ENCODE measurements around the gene TMC6. TPM values are rescaled to one million over a fixed set of nuclear protein-coding genes. Genes with fewer than 3 reads are reported as not detected.
A peak's percentile ranks its signal among the peaks of the same experiment; 100 is the strongest.

The TMC6 gene
- total and polyA plus RNA-seq, 2 of the 4 experiments (the other 2 are of a cell fraction), result 0.19 TPM; not detected in 1

GRCh38 chr17:78133971-78134898 is 5.7 kb upstream of the TMC6 start:
- in situ Hi-C loops (cut with MboI; ENCODE audit: low sequenced_read_pairs), result no loop called here
- POLR2A ChIA-PET (ENCODE audit: unreplicated experiment), result no interaction called here
- no peak overlapping the region for H3K9ac ChIP-seq (ENCODE audit: low read depth, low read length)
- no peak overlapping the region for H3K56ac ChIP-seq (ENCODE audit: extremely low read depth, insufficient read depth, low read length)
- H4K20me1 ChIP-seq (ENCODE audit: insufficient read depth, low read length), result no peaks in the 10 kb centered on the region; the same call in 1 of the 2 replicates
- no peak overlapping the region for H3K14ac ChIP-seq (replicated peaks; ENCODE audit: low read depth, low read length)
- H2AK9ac ChIP-seq (replicated peaks; ENCODE audit: low read depth, low read length, poor library complexity), result peak overlapping the region; percentile 70
- H2BK5ac ChIP-seq (ENCODE audit: low read depth, low read length, poor library complexity, severe bottlenecking), result no peak overlapping the region
- no peak overlapping the region for H2BK20ac ChIP-seq (ENCODE audit: low read depth, low read length)
- intact Hi-C loops (cut with micrococcal nuclease), result loop anchor here (1.0 kb wide), 1 partner anchor 53 kb away; the partner anchor contains the start of genes AFMID and TK1
- H2AFZ ChIP-seq (replicated peaks; ENCODE audit: low read length, poor library complexity), result no peak overlapping the region
- no peaks in the 10 kb centered on the region for H3K79me1 ChIP-seq (ENCODE audit: low read depth in 1 of 2, low read length in 2 of 2)
- no peak overlapping the region for H3K4ac ChIP-seq (ENCODE audit: low read depth, low read length)
- peaks cover 61% of the 10 kb centered on the region for H3K27me3 ChIP-seq (ENCODE audit: control insufficient read depth, insufficient read depth, low read length)
- H3K4me2 ChIP-seq (ENCODE audit: low read depth, low read length), result no peak overlapping the region
- H4K91ac ChIP-seq (ENCODE audit: insufficient read depth, low read depth, low read length), result no peak overlapping the region
- H3K4me3 ChIP-seq (ENCODE audit: insufficient read depth, low read depth, low read length), result no peak overlapping the region
- no peak overlapping the region for H3K23ac ChIP-seq (ENCODE audit: low read depth, low read length)
- H4K8ac ChIP-seq (ENCODE audit: low read depth in 2 of 2, low read length in 2 of 2), result no peak overlapping the region
- no peak for ATAC-seq (ENCODE audit: low read depth)
- CTCF ChIA-PET, result no interaction called here
- no TSS peak for BruUV-seq (replicated peaks)
- no peak overlapping the region for H2AK5ac ChIP-seq (ENCODE audit: low read depth, low read length)
- H4K5ac ChIP-seq (ENCODE audit: low read depth, low read length), result no peak overlapping the region
- H3K4me1 ChIP-seq (ENCODE audit: control insufficient read depth, insufficient read depth, low read length), result no peaks in the 10 kb centered on the region
- DNase-seq, result peak; percentile 12
- H2BK15ac ChIP-seq (ENCODE audit: low read depth, low read length), result no peak overlapping the region
- H3K9me3 ChIP-seq (ENCODE audit: control insufficient read depth, insufficient read depth, low read length), result no peaks in the 10 kb centered on the region
- no peak overlapping the region for H2BK120ac ChIP-seq (ENCODE audit: low read depth, low read length)
- no peak overlapping the region for H3K27ac ChIP-seq (ENCODE audit: insufficient read depth, low read length)
- H3K18ac ChIP-seq (ENCODE audit: low read depth, low read length), result no peak overlapping the region
- TF ChIP-seq SMC3 (IDR thresholded peaks at IDR 0.05; ENCODE audit: low read depth, low read length) (peak; percentile 22), RAD21 (IDR thresholded peaks at IDR 0.05; ENCODE audit: low read length) (peak; percentile 13; the same call in 1 of the 2 replicates)
- TF ChIP-seq, protein P1, sequence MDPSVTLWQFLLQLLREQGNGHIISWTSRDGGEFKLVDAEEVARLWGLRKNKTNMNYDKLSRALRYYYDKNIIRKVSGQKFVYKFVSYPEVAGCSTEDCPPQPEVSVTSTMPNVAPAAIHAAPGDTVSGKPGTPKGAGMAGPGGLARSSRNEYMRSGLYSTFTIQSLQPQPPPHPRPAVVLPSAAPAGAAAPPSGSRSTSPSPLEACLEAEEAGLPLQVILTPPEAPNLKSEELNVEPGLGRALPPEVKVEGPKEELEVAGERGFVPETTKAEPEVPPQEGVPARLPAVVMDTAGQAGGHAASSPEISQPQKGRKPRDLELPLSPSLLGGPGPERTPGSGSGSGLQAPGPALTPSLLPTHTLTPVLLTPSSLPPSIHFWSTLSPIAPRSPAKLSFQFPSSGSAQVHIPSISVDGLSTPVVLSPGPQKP (IDR thresholded peaks at IDR 0.05; ENCODE audit: borderline replicate concordance, low read depth, low read length), result no peak
- TF ChIP-seq, protein P2, sequence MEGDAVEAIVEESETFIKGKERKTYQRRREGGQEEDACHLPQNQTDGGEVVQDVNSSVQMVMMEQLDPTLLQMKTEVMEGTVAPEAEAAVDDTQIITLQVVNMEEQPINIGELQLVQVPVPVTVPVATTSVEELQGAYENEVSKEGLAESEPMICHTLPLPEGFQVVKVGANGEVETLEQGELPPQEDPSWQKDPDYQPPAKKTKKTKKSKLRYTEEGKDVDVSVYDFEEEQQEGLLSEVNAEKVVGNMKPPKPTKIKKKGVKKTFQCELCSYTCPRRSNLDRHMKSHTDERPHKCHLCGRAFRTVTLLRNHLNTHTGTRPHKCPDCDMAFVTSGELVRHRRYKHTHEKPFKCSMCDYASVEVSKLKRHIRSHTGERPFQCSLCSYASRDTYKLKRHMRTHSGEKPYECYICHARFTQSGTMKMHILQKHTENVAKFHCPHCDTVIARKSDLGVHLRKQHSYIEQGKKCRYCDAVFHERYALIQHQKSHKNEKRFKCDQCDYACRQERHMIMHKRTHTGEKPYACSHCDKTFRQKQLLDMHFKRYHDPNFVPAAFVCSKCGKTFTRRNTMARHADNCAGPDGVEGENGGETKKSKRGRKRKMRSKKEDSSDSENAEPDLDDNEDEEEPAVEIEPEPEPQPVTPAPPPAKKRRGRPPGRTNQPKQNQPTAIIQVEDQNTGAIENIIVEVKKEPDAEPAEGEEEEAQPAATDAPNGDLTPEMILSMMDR (conservative IDR thresholded peaks at IDR 0.05; ENCODE audit: low read depth, low read length), result peak; percentile 37
- no peaks in the 10 kb centered on the region for H3K9me1 ChIP-seq (ENCODE audit: insufficient read depth, low read length)
- H3K36me3 ChIP-seq (ENCODE audit: control insufficient read depth, insufficient read depth, low read length), result no peaks in the 10 kb centered on the region
- WGBS, 2 experiments (ENCODE audit: extremely low coverage in 2 of 2, insufficient read length in 1 of 2), result 50% methylated on average over 29 of the region's 39 CpGs; no CpG with 5 or more reads in 1 of the 2 experiments
- dilution Hi-C loops (cut with HindIII; ENCODE audit: low sequenced_read_pairs, unreplicated experiment), result no loop called here

Measured in IMR-90 (cell line).